ENCODE measurements around the gene NKX2-8.

Gene NKX2-8

DNA sequence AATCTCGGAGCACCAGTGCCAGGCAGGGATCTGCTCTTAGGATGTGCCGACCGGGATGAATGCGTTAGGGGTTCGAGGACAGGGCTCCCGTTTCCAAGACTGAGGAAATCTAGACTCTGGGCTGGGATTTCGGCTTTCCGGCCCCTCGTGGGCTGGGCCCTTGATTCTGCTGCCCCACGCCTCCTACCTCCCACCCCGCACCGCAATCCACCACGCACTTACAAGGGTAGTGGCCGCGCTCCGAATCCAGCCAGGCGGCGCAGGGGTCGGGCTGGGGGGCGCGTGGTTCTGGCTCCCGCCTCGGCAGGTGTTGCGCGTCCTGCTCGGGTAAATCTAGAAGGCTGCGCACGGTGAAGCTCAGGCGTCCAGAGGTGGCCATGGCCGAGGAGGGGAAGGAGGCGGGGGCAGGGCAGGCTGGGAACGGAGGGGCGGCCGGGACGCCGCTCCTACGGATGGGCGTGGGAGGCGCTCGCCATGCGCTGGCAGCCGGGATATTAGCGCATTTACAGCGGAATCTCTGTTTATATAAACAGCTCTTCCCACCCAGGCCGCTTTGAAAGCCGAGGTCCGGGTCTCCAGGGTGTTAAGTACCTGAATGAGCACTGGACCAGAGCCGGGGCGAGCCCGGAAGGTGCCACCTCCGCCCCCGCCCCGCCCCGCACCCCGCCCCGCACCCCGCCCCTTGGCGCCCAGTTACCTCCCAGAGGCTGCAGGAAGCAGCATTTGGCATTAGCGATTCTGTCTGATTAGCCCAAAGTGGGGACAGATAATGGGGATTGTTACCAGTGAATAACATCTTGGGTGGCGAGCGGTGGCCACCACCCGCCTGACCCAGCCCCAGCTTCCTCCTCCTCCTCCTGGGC is at the start of gene NKX2-8:
NKX2-8 (minus strand) TSS at position 604 of the 863 bp plus-strand sequence; CDS start at position 379, 225 bp downstream.
- FAIRE-seq: no peak
- no peak for TF ChIP-seq POLR2A (IDR thresholded peaks at IDR 0.05; ENCODE audit: low read depth, low read length)
- no peak for DNase-seq (ENCODE audit: insufficient read length, low spot score)

DNA sequence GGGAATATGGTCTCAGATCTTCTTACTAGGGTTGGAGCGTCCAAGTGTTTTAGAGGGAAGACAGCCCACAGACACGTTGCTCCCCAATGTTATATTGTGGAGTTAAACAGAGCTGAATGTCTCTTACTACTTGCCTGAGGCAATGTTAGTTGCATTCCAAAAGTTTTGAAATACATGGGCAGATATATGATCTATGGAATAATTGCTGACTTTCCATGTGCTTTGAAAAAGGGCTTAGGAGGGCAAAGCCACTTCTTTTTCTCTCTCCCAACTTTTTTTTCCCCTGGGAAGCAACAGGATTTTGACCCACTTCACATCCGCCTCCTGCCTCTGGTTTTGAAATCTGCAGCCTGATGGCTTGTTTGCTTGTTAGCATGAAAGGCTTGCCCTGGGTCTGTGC is 45.6 kb upstream of the NKX2-8 start:
- no peak for DNase-seq (ENCODE audit: insufficient read length, low spot score)
- no peak for TF ChIP-seq POLR2A (IDR thresholded peaks at IDR 0.05; ENCODE audit: low read depth, low read length)
- FAIRE-seq: no peak

- DNase-seq (ENCODE audit: insufficient read length, low spot score): no peak
- no peak for FAIRE-seq
- TF ChIP-seq POLR2A (IDR thresholded peaks at IDR 0.05; ENCODE audit: low read depth, low read length): no peak
These were observed 43.7 kb upstream of the NKX2-8 start for GRCh38 chr14:36626151-36626550.

DNA sequence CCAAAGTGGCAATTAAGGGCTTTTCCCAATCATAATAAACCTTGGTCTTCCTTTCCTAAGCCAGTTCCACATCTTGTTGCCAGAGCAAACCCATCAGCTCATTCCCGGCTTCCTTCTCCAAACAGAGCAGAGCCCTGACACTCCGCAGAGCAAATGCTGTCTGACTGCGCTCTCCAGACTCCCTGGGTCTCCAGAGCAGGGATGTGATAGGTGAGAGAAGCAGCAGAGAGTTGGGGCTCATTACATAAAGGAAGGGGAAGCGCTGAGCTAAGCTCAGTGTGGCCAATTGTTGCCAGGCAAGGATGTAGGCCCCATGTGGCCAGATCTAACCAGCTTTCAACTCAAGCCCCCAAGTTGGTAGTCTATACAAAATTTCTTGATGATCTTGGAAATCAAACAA is 43.0 kb upstream of the NKX2-8 start:
- no peak for TF ChIP-seq POLR2A (IDR thresholded peaks at IDR 0.05; ENCODE audit: low read depth, low read length)
- DNase-seq (ENCODE audit: insufficient read length, low spot score) (no peak), FAIRE-seq (no peak)

- DNase-seq (ENCODE audit: insufficient read length, low spot score) (no peak), FAIRE-seq (no peak)
- no peak for TF ChIP-seq POLR2A (IDR thresholded peaks at IDR 0.05; ENCODE audit: low read depth, low read length)
These were observed 42.6 kb upstream of the NKX2-8 start for GRCh38 chr14:36625014-36625413.

GRCh38 chr14:36619853-36620252 is 37.4 kb upstream of the NKX2-8 start:
- no peak for DNase-seq (ENCODE audit: insufficient read length, low spot score)
- no peak for FAIRE-seq
- no peak for TF ChIP-seq POLR2A (IDR thresholded peaks at IDR 0.05; ENCODE audit: low read depth, low read length)

DNA sequence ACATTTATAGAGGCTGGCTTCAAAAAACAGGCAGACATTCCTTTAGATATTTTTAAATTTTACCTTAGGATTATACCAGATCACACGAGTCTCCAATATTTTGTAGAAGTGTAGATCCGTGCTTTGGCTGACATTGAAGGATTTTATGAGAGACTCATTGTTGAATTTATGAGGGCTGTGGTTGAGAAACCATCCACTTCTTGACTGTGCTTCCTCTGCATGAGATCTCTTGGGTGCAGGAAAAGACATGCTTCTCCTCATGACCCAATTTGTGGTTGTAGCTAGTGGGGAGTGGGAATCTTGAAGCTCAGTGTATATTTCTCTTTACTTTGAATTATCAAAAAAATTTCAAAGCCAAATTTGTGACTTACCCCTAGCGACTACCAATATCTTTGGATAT is 36.7 kb upstream of the NKX2-8 start:
- FAIRE-seq (no peak), DNase-seq (ENCODE audit: insufficient read length, low spot score) (no peak)
- TF ChIP-seq POLR2A (IDR thresholded peaks at IDR 0.05; ENCODE audit: low read depth, low read length): no peak

GRCh38 chr14:36618641-36619040 is 36.2 kb upstream of the NKX2-8 start:
- no peak for TF ChIP-seq POLR2A (IDR thresholded peaks at IDR 0.05; ENCODE audit: low read depth, low read length)
- FAIRE-seq (no peak), DNase-seq (ENCODE audit: insufficient read length, low spot score) (no peak)

- no peak for FAIRE-seq
- TF ChIP-seq POLR2A (IDR thresholded peaks at IDR 0.05; ENCODE audit: low read depth, low read length): no peak
- DNase-seq (ENCODE audit: insufficient read length, low spot score): no peak
These were observed 35.4 kb upstream of the NKX2-8 start for GRCh38 chr14:36617824-36618223.

DNA sequence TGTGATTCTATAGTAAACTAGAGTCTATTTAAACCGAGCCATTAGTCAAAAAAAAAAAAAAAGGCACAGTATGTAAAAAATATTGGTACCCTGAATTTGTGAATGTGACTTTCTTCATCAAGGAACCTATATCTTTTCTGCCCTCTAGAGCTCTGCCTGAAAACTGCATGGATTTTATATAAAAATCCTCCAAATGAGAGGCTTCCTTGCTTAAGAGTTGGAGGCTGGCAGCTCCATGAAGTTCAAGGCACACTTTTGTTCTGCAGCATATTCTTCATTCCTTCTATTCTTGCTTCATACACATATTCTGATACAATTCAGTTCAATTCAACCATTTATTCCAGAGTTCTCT is 23.1 kb upstream of the NKX2-8 start:
- no peak for FAIRE-seq
- no peak for DNase-seq (ENCODE audit: insufficient read length, low spot score)
- TF ChIP-seq POLR2A (IDR thresholded peaks at IDR 0.05; ENCODE audit: low read depth, low read length): no peak

DNA sequence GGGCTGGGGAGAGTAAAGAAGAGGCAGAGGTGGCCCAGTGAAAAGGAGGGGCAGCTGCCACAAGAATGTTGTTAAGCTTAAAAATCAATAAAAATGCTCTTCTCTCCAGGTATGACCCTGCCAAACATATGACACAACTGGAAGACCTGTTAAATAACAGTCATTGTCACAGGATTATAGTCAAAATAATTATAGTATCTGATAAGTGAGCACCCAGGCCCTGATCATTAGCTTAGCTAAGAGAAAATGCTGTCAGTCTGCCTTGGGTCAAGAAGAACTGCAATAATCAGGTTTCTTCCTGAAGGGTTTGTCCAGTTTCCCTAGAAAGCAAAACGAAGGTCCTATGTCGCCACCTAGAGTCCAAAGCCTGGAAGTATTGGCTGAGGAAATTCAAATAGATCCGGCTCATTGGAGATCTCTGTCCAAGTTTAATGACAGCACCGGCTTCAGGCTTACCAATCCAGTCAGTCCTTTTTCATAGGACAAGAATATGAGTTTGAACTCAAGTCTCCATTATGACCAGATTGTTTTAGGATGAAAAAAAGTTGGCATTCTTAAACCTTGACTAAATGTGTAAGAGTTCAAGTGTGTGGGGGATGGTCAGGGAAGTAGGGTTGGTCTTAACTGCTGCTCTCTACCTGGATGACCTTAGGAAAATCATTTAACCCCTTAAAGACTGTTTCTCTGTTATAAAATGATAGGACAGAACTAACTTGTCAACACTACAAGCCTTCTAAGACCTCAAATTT is 22.5 kb upstream of the NKX2-8 start:
- peak; percentile 9 for DNase-seq (ENCODE audit: insufficient read length, low spot score)
- TF ChIP-seq POLR2A (IDR thresholded peaks at IDR 0.05; ENCODE audit: low read depth, low read length): no peak
- FAIRE-seq: no peak

DNA sequence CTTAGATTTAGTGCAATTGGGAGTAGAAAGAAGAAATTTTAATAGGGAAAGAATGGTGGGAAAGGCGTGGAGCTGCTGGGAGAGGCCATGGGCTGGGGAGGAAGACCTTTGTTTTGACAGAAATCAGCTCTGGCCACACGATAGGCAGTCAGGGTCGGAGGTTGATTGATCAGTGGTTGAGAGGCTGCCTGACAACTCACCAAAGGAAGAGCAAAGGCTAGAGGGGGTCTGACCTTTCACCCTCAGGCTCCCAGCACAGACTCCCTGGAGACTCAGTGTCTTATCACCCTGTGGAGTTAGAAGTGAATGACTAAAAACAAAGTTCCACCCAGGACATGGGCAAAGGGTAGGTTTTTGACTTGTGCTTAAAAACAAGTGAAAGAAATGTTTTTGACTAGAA is 18.0 kb upstream of the NKX2-8 start:
- no peak for TF ChIP-seq POLR2A (IDR thresholded peaks at IDR 0.05; ENCODE audit: low read depth, low read length)
- DNase-seq (ENCODE audit: insufficient read length, low spot score) (no peak), FAIRE-seq (no peak)

GRCh38 chr14:36591482-36591881 is 9.1 kb upstream of the NKX2-8 start:
- DNase-seq (ENCODE audit: insufficient read length, low spot score) (no peak), FAIRE-seq (no peak)
- no peak for TF ChIP-seq POLR2A (IDR thresholded peaks at IDR 0.05; ENCODE audit: low read depth, low read length)

GRCh38 chr14:36588788-36589187 is 6.4 kb upstream of the NKX2-8 start:
- FAIRE-seq (no peak), DNase-seq (ENCODE audit: insufficient read length, low spot score) (no peak)

GRCh38 chr14:36588119-36588518 is 5.7 kb upstream of the NKX2-8 start:
- no peak for DNase-seq (ENCODE audit: insufficient read length, low spot score)
- no peak for TF ChIP-seq POLR2A (IDR thresholded peaks at IDR 0.05; ENCODE audit: low read depth, low read length)
- FAIRE-seq: no peak

More at GRCh38 chr14:36588788-36589187, 6.4 kb upstream of the NKX2-8 start:
- no peak for TF ChIP-seq POLR2A (IDR thresholded peaks at IDR 0.05; ENCODE audit: low read depth, low read length)
